MV-4-11 (cell line): Measurements from ENCODE around the gene PRRC2A.

Experiments
- DNase-seq: peaks from one replicate; lab custom pipeline; 2025; lab: John Stamatoyannopoulos, UW

The PRRC2A gene

GRCh38 chr6:31620586-31621319 is at the start of gene PRRC2A:
Gene PRRC2A (plus strand): TSS chr6:31620715. CDS start chr6:31622790, 2,075 bp downstream.
- DNase-seq, result peak; percentile 62

- no peak for DNase-seq
Measured at GRCh38 chr6:31572041-31572911, 48.2 kb upstream of the PRRC2A start, which contains the start of gene LTA. Gene LTA (plus strand): TSS chr6:31572289. CDS start chr6:31572743, 454 bp downstream.

- DNase-seq, result no peak
Measured at GRCh38 chr6:31573239-31574105, 47.0 kb upstream of the PRRC2A start.

- no peak for DNase-seq
Measured at GRCh38 chr6:31574106-31575061, 46.1 kb upstream of the PRRC2A start.

GRCh38 chr6:31575335-31575901 is 45.1 kb upstream of the PRRC2A start, which contains the start of gene TNF:
Gene TNF (plus strand): TSS chr6:31575565. CDS start chr6:31575742, 177 bp downstream.
- DNase-seq, result peak; percentile 92

- no peak for DNase-seq
Measured at GRCh38 chr6:31575952-31576685, 44.4 kb upstream of the PRRC2A start.

- DNase-seq, result no peak
Measured at GRCh38 chr6:31576897-31577578, 43.5 kb upstream of the PRRC2A start.

GRCh38 chr6:31577579-31577966 is 42.9 kb upstream of the PRRC2A start:
- no peak for DNase-seq

- DNase-seq, result no peak
Measured at GRCh38 chr6:31578184-31579118, 42.1 kb upstream of the PRRC2A start.

GRCh38 chr6:31579119-31579505 is 41.4 kb upstream of the PRRC2A start:
- no peak for DNase-seq

- no peak for DNase-seq
Measured at GRCh38 chr6:31579546-31580437, 40.7 kb upstream of the PRRC2A start.

GRCh38 chr6:31580438-31580740 is 40.1 kb upstream of the PRRC2A start:
- DNase-seq, result no peak

- peak; percentile 75 for DNase-seq
Measured at GRCh38 chr6:31580807-31581433, 39.6 kb upstream of the PRRC2A start.

GRCh38 chr6:31581434-31582229 is 38.9 kb upstream of the PRRC2A start:
- DNase-seq, result no peak

- DNase-seq, result no peak
Measured at GRCh38 chr6:31582230-31582643, 38.3 kb upstream of the PRRC2A start, which contains the start of gene LTB. Gene LTB (minus strand): TSS chr6:31582424. CDS start chr6:31582417, 7 bp downstream.

GRCh38 chr6:31585491-31585890 is 35.0 kb upstream of the PRRC2A start:
- peak; percentile 74 for DNase-seq
